Stimulated activated naive B cell treated with anti-CD40 and anti-IgM and Interleukin-4, amounts not matched to agents 10 μg/mL and 1 μg/mL and 100 μg/mL, for 72 hours (primary cell): ENCODE data around the gene C20orf144.

Source experiments
- ATAC-seq, 2 donors: fragments of 150-1000 bp; cut with Tn5 transposase; replicated peaks; 2 replicates each; pipeline ENCODE4 v1.10.0; 2021; ENCODE audit warnings: moderate library complexity in 1 of 2
- DNase-seq: peaks from one replicate; pipeline ENCODE4 v3.0.0; 2021
- H3K27ac Mint-ChIP-seq: one replicate; pipeline ENCODE4 v1.8.0; 2022; ENCODE audit warnings: mild to moderate bottlenecking, mixed read lengths
- H3K27me3 Mint-ChIP-seq, 2 donors: one replicate each; pipeline ENCODE4 v1.8.0; 2022; ENCODE audit warnings: mixed read lengths in 2 of 2
- H3K36me3 Mint-ChIP-seq, 2 donors: one replicate each; pipeline ENCODE4 v1.8.0; 2022; ENCODE audit warnings: mixed read lengths in 2 of 2, mild to moderate bottlenecking in 1 of 2
- H3K4me1 Mint-ChIP-seq, 2 donors: one replicate each; pipeline ENCODE4 v1.8.0; 2022; ENCODE audit warnings: mixed read lengths in 2 of 2, mild to moderate bottlenecking in 1 of 2
- H3K4me3 Mint-ChIP-seq, 2 donors: one replicate each; pipeline ENCODE4 v1.8.0; 2022; ENCODE audit warnings: mild to moderate bottlenecking in 2 of 2, mixed read lengths in 2 of 2, moderate library complexity in 1 of 2
- H3K9me3 Mint-ChIP-seq, 2 donors: one replicate each; pipeline ENCODE4 v1.8.0; 2022; ENCODE audit warnings: mixed read lengths in 2 of 2, mild to moderate bottlenecking in 1 of 2

The C20orf144 gene

DNA sequence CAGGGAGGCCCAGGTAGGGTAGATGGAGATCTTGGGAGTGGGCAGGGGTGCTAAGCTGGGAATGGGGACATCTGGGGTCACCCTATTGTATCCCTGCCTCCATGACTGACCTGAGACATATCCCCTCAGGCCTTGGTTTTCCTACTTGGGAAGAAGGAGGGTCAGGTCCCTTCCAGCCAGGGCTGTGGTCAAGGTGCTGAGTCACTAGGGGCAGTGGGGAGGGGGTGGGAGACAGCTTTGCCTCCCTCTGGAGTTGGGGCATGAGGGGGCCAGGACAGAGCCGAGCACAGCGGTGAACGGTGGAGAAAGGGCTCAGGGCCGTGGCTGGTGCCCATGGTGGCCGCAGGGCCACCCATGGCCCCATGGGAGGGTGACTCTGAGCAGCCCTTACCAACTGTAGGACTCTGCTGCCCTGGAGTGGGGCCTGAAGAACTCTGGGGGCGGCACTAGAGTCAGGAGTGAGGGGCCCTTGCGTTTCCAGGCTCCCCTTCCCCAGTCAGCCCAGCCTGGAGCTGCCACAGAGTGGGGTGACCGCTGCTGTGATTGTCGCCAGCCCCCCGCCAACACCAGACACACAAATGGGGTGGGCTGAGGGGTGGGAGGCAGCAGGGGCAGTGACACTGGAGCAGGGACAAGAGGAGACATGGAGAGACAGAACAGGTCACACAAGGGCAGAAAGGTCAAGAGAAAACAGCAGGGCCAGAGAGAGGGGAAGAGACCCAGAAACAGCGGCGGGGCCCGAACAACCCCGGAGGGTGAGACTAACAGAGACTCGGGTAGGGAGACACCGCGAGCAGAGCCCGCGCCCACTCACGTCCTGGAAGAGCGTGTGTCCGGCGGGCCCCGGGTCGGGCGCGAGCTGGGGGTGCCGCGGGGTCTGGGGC, 11.5 kb downstream of the C20orf144 start:
- no peaks in the 10 kb centered on the region for H3K9me3 Mint-ChIP-seq
- peaks cover 15 to 20% of the 10 kb centered on the region in 2 donors for H3K4me1 Mint-ChIP-seq
- peak overlapping the region; percentile 88 for H3K27ac Mint-ChIP-seq
- DNase-seq (no peak), ATAC-seq (peak; percentile 70)
- H3K4me3 Mint-ChIP-seq = peak overlapping the region; percentile 91
- H3K27me3 Mint-ChIP-seq = peaks cover 0 to 6% of the 10 kb centered on the region in 2 donors
- peaks cover 16% of the 10 kb centered on the region in 2 donors for H3K36me3 Mint-ChIP-seq

DNA sequence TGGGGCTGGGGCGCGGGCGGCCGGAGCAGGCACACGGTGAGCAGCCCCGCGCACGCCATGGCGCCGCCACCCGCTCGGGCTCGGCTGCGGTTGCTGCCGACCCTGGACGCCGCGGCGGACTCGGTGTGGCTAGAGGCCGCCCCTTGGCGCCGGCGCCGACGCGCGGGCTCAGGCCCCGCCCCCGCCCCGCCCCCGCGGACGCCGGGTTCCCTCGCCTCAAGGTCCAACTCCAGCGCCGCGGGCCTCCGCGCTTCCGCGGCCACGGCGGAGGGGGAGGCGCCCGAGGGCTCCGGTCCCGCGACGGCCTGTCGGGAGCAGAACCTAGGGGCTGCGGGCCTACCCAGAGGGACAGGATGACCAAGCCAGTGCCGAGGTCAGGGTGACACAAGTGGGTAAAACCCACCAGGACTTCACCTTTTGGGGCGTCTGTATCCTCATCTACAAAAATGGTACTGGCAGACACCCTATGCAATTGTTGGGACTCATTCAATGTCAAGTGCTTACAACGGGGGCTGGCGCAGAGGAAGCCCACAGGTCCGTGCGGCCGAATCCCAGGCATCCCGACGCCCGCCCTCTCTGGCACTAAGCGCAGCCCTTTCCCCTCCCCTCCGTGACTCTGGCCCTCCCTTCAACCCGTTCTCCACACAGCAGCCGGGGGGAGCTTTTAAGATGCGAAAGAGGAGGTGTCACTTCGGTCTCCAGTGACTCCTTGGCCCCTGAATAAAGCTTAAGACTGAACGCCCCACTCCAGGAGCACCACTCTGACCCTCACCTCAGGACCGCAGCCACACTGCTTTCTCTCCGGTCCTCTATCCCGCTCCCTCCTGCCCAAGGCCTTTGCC, 12.4 kb downstream of the C20orf144 start, which contains the start of gene NECAB3:
Gene NECAB3, minus strand, starts transcription at position 135 of the 842 bp plus-strand sequence. Its CDS starts 76 bp downstream, at position 59.
- Mint-ChIP-seq H3K27me3 (peaks cover 0 to 6% of the 10 kb centered on the region in 2 donors), H3K36me3 (peaks cover 16% of the 10 kb centered on the region in 2 donors), H3K27ac (peak within 1 kb of the TSS; percentile 88), H3K4me1 (peaks cover 18 to 28% of the 10 kb centered on the region in 2 donors), H3K9me3 (no peaks in the 10 kb centered on the region), H3K4me3 (peak within 1 kb of the TSS; percentile 91)
- DNase-seq (peak; percentile 61), ATAC-seq (peak; percentile 87 to 89)

DNA sequence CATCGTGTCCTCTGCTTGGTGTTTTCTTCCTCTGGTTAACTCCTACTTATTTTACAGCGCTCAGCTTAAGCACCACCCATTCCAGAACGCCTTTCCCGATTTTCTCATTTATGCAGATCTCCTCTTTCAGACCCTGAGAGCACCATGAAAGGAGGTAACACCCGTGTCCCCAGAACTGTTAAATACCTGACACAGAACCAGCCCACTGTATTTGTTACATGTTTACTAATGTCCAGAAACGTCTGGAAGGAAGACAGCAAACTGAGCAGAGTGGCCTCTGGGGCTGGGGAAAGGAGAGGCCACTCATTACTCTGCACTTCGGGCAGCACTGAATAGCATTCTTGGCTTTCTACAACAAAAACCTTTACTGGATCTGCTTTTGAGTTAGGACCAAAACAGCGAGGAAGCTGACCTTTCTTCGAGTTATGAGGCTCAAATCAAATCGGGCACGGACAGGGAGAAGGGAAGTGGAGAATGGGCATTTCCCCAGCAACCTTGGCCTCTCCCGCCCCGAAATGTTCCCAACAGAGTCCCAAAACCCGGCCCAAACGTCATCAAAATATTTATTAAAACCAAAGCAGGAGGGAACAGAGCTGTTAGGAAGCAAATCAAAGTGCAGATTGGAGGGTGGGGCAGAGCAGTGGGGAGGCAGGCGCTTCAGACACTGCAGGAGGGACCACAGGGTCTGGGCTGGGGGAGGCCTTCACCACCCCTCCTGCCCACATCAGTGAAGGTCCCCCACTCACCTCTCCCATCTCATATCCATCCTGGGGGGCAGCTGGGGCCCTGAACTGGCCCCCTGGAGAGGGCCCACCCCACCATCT, 13.2 kb downstream of the C20orf144 start:
- peak overlapping the region; percentile 55 to 70 for H3K4me3 Mint-ChIP-seq
- H3K27ac Mint-ChIP-seq = peak overlapping the region; percentile 33
- DNase-seq = no peak
- H3K36me3 Mint-ChIP-seq = peaks cover 16% of the 10 kb centered on the region in 2 donors
- H3K27me3 Mint-ChIP-seq = peaks cover 0 to 6% of the 10 kb centered on the region in 2 donors
- ATAC-seq = no peak
- no peaks in the 10 kb centered on the region for H3K9me3 Mint-ChIP-seq
- peaks cover 19 to 36% of the 10 kb centered on the region in 2 donors for H3K4me1 Mint-ChIP-seq

DNA sequence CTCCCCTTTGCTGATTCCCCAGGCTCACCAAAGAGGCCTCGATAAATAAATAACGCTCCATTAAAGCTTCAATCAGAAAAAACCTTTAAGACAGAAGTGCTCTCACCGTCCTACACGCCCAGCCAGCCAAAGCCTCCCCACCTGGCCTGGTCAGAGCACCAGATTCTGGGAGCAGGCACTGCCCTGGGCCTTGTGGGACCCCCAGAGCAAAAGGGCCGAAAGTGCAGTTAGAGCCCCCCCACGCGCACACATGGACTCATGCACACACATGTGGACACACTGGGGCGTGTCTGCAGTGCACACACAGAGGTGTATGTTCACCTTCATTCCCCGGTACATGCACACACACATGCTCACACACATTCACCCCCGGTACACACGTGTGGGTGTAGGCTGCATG, 14.0 kb downstream of the C20orf144 start:
- peaks cover 16 to 17% of the 10 kb centered on the region in 2 donors for H3K36me3 Mint-ChIP-seq
- H3K27me3 Mint-ChIP-seq = peaks cover 0 to 6% of the 10 kb centered on the region in 2 donors
- peak overlapping the region; percentile 21 to 26 for H3K4me3 Mint-ChIP-seq
- ATAC-seq (no peak), DNase-seq (no peak)
- H3K9me3 Mint-ChIP-seq = no peaks in the 10 kb centered on the region
- H3K27ac Mint-ChIP-seq = no peak overlapping the region
- H3K4me1 Mint-ChIP-seq = peaks cover 21 to 41% of the 10 kb centered on the region in 2 donors

DNA sequence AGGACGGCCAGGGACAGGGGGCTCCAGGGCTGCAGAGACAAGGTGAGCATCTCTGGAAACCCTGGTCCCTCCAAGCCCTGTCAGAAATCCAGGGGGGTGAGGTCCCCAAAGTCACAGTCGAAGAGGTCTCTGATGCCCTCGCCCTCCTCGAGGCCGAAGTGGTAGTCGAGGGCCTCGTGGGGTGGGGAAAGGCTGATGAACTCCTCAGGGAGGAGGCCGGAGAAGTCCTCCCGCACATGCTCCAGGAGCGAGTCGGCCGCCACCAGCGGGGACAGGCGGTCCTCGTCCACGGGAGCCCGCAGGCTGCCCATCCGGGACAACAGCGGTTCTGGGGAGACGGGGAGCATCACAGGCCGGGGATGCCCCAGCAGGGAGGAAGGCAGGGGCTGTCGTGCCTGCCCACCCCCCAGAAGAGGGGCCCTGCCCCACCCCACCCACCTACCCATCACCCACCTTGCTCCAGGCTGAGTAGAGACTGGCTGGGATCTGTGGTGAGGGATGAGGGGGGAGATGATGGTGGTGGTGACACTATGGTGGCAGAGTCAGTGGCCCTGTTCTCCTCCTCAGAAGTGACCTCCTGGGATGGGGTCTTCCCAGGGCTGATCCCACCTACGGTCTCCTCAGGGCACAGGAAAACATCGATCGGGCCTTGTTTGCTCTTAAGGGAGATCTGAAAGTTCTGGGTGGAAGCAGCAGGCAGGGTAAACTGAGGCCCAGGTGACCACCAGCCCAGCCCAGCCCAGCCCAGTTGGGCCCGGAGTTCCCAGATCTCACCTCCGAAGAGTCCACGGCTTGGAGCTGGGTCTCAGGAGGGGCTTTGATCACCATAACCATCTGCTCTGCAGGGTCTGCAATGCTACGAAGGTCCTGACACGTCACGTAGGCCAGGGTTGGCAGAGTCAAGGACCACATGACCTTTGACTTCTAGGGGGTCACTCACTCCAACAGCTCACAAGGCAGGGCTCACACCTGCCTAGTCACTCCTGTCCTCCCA, 14.8 kb downstream of the C20orf144 start:
- peaks cover 18 to 21% of the 10 kb centered on the region in 2 donors for H3K36me3 Mint-ChIP-seq
- no peak for ATAC-seq

DNA sequence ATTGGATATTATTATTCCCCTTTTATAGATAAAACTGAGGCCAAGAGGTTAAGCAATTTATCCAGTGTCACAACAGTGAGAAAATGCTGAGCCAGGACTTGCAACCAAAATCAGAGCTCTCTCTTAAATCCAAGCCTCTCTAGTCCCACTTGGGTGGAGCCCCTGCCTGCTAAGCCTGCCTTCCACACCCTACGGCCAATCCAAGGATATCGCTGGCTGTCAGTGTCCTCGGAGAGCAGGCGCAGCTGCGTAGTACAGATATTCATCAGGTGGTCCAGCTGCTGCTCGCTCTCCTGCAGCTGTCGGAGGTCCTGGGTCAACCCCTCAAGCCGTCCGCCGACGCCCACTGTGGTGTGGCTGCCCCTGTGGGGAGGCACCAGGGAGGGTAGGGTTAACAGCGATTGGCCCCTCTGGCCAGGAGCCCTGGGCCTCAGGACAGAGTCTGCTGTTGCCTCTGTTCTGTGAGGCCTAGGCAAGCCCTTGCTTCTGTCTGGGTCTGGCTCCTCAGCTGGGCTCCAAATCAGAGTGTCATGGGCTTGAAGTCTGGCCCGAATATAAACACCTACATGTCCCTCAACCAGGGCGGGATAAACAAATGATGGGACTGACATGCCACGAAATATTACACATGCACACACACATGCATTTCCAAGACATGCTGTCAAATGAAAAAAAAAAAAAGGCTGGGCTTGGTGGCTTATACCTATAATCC, 16.0 kb downstream of the C20orf144 start:
- DNase-seq (no peak), ATAC-seq (no peak)
- peaks cover 24 to 35% of the 10 kb centered on the region in 2 donors for H3K4me1 Mint-ChIP-seq
- H3K4me3 Mint-ChIP-seq = no peak overlapping the region
- peaks cover 18 to 25% of the 10 kb centered on the region in 2 donors for H3K36me3 Mint-ChIP-seq
- no peak overlapping the region for H3K27ac Mint-ChIP-seq
- H3K9me3 Mint-ChIP-seq = no peaks in the 10 kb centered on the region
- H3K27me3 Mint-ChIP-seq = peaks cover 0 to under 1% of the 10 kb centered on the region in 2 donors

More for the DNA sequence above, 14.8 kb downstream of the C20orf144 start:
- Mint-ChIP-seq H3K4me1 (peaks cover 25 to 41% of the 10 kb centered on the region in 2 donors), H3K9me3 (no peaks in the 10 kb centered on the region), H3K27ac (no peak overlapping the region), H3K4me3 (no peak overlapping the region), H3K27me3 (peaks cover 0 to 6% of the 10 kb centered on the region in 2 donors)
- DNase-seq = no peak

DNA sequence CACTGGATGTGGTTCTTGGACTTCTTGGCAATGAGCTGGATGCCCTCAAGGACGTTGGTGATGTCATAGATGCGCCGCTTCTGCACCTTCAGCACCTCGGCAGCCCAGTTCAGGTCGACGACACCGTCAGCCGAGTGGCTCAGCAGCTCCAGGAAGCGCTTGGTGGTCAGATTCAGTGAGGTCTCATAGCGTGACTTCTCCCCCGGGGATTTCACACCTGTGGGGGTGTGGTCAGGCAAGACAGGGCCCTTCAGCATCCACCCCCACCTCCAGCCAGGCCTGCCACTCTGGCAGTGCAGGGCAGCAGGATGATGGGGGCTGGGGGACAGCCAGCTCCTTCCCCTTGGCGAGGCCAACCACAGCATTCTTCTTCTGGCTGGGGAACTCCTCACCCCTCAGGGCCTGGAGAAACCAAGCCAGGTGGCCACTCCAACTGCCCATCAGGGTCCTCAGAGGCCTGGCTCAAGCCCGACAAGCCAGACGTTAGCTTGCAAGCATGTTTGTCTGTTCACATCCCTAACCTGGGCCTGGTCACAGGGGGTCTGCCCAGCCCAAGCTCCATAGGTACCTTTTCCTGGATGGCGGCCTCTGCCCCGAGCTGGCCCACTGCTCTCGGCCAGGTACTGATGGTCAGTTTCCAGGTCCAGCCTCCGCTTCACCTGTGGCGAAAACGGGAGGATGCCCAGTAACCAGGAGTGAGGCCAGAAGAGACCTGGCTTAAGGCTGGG, 17.8 kb downstream of the C20orf144 start:
- Mint-ChIP-seq H3K27me3 (no peaks in the 10 kb centered on the region), H3K9me3 (no peaks in the 10 kb centered on the region), H3K4me1 (peaks cover 19 to 34% of the 10 kb centered on the region in 2 donors), H3K36me3 (peaks cover 21 to 27% of the 10 kb centered on the region in 2 donors), H3K4me3 (no peak overlapping the region), H3K27ac (peak overlapping the region; percentile 22)
- DNase-seq (peak; percentile 37), ATAC-seq (peak; percentile 74)

DNA sequence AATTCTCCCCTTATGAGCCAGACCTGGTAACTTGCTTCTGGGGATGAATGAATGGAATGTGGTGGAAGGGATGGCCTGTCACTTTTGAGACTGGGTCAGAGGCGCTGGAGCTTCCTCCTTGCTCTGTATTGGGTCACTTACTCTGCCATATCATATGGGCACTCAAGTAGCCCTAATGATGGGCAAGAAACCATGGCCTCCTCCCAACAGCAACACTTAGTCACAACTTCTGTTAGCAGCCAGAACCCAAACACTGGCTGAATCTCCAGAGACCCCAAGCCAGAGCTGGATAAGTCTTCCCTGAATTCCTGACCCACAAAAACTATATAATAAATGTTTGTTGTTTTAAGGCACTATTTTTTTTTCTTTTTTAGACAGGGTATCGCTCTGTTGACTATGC, 18.6 kb downstream of the C20orf144 start:
- Mint-ChIP-seq H3K4me1 (peaks cover 21 to 41% of the 10 kb centered on the region in 2 donors), H3K27ac (peak overlapping the region; percentile 44), H3K4me3 (no peak overlapping the region), H3K36me3 (peaks cover 22 to 32% of the 10 kb centered on the region in 2 donors), H3K27me3 (no peaks in the 10 kb centered on the region), H3K9me3 (no peaks in the 10 kb centered on the region)
- ATAC-seq = no peak
- DNase-seq = no peak

DNA sequence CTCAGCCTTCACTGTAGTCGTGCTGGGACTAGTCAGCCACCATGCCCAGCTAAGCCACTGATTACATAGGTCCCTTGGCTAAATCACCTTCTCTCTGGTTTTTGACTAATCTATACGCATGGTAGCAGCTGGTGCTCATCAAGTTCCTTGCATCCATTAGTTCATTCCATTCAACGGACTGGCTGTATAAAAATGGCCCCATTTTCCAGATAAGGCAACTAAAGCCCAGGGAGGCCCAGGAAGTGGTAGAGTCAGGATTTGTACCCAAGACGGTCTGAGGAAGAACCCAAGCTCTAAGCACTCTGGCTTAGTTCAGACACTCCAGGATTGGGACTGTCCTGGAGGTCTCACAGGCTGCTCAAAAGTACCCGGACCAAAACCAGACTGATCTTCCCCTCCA, 19.2 kb downstream of the C20orf144 start:
- H3K27ac Mint-ChIP-seq = peak overlapping the region; percentile 84
- DNase-seq (no peak), ATAC-seq (no peak)
- H3K4me3 Mint-ChIP-seq = no peak overlapping the region
- H3K4me1 Mint-ChIP-seq = peaks cover 21 to 41% of the 10 kb centered on the region in 2 donors
- no peaks in the 10 kb centered on the region for H3K27me3 Mint-ChIP-seq
- H3K36me3 Mint-ChIP-seq = peaks cover 19 to 26% of the 10 kb centered on the region in 2 donors
- H3K9me3 Mint-ChIP-seq = no peaks in the 10 kb centered on the region

DNA sequence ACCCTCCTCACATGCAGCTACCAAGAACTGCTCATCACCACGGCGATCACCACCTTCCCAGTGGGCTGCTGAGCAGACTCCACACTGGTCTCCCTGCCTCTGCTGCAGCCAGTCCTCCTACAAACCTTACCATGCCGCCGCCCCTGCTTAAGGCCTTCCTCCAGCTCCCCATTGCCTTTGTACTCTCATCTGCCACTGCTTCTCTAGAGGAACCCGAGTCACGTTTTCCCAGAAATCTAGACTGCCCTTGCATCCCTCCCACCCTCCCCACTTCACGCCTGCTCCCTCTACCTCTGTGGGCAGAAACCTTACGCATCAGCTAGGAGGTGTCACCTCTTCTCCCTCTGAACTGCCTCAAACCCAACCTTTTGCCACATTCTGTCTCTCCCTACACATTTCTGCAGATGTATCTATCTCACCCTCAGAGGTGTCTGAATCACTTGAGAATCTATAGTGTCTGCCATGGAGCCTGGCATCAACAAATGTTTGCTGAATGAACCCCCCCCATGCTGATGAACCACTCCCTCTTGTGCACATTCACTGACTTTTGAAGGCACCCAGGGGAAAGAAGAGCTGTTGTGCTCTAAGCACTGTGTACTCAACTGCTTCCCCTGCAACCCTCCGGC, 19.7 kb downstream of the C20orf144 start:
- Mint-ChIP-seq H3K4me3 (no peak overlapping the region), H3K27me3 (no peaks in the 10 kb centered on the region), H3K27ac (peak overlapping the region; percentile 84), H3K9me3 (no peaks in the 10 kb centered on the region), H3K36me3 (peaks cover 15 to 23% of the 10 kb centered on the region in 2 donors), H3K4me1 (peaks cover 25 to 46% of the 10 kb centered on the region in 2 donors)
- DNase-seq = no peak
- no peak for ATAC-seq

DNA sequence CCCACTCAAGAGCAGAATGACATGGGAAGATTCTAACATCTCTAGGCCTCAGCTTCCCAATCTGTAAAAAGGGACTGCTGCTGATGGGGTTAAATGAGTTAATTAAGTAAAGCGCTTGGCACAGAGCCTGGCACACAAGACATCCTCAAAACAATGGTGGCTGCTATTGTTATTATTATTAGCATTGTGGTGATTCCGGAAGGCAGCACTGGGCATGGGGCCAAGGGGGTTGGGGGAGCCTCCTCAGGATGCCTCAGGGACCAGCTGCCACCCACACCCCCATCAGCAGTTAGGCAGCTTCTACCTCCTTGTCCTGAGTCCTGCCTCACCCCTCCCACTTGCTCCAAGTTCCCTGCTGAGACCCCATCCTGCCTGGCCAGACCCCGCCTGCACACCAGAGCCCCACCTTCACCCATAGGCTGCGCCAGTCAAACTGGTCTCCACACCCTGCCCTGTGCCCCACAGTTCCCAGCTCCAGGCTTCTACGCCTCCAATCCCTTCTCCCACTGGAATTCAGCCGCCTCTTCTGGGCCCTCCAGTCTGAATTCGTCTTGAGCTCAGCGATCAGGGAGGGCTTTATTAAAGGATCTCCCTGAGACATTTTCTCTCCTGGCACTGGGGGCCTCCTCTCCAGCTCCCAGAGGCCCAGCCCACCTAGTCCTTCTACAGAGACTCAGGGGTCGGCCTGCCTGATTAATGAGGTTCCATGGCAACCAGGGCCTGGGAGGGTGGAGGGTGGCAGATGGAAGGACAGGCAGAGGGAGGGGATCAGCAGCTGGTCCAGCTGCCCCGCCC, 22.6 kb downstream of the C20orf144 start:
- Mint-ChIP-seq H3K36me3 (peaks cover 8 to 16% of the 10 kb centered on the region in 2 donors), H3K9me3 (no peaks in the 10 kb centered on the region), H3K4me3 (peak overlapping the region; percentile 88 to 90), H3K27me3 (no peaks in the 10 kb centered on the region), H3K27ac (peak overlapping the region; percentile 88), H3K4me1 (peaks cover 27 to 49% of the 10 kb centered on the region in 2 donors)
- no peak for DNase-seq
- no peak for ATAC-seq
